ENCODE data around the gene RNF213.

DNA sequence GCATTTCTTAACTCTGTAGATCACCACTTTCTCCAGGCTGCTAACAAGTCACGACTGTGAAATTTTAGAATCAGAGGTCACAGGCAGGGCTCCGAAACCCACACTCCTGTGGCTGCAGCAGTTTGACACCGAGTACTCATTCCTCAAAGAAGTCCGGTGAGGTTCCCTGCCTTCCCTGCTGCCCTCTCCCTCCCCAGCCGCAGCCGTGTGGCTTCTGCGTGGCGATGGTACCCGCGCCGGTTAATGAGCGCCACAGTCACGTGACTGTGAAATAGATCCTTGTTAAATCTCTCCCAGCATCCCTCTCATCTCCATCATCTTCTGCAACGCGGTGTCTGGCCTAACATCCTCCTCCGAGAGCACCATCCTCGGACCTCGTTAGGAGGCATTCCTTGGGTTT, 89.1 kb downstream of the RNF213 start:
- TF ChIP-seq, protein P1, sequence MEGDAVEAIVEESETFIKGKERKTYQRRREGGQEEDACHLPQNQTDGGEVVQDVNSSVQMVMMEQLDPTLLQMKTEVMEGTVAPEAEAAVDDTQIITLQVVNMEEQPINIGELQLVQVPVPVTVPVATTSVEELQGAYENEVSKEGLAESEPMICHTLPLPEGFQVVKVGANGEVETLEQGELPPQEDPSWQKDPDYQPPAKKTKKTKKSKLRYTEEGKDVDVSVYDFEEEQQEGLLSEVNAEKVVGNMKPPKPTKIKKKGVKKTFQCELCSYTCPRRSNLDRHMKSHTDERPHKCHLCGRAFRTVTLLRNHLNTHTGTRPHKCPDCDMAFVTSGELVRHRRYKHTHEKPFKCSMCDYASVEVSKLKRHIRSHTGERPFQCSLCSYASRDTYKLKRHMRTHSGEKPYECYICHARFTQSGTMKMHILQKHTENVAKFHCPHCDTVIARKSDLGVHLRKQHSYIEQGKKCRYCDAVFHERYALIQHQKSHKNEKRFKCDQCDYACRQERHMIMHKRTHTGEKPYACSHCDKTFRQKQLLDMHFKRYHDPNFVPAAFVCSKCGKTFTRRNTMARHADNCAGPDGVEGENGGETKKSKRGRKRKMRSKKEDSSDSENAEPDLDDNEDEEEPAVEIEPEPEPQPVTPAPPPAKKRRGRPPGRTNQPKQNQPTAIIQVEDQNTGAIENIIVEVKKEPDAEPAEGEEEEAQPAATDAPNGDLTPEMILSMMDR (conservative IDR thresholded peaks at IDR 0.05 in 1 of 2, IDR thresholded peaks at IDR 0.05 in 1 of 2; ENCODE audit: low read depth in 1 of 2, low read length in 2 of 2) = no peak
- no peak for TF ChIP-seq EZH2 (IDR thresholded peaks at IDR 0.05; ENCODE audit: low read length, missing control alignments)

Data from fibroblast of lung (primary cell).